Skin of body (tissue), 2 donors: Measurements from ENCODE around the gene UBE2M. TPM values are rescaled to one million over a fixed set of nuclear protein-coding genes. Genes with fewer than 3 reads are reported as not detected.
A peak's percentile ranks its signal among the peaks of the same experiment; 100 is the strongest.
"Not testable (repeated sequence)": the region's sequence is repeated elsewhere in the genome, so short reads cannot be mapped to it uniquely, and the experiment has no call there.

ENCODE experiments used
- DNase-seq: peaks from one replicate; lab custom pipeline; 2025; lab: John Stamatoyannopoulos, UW
- total RNA-seq: library from RNA; depleted of rRNA; stranded (reverse); fragments of >200 nt; gene quantifications from one replicate; pipeline ENCODE4 v1.2.3, GENCODE V29; 2014

The UBE2M gene
- total RNA-seq, 1 donor from 2014 or later: 42.7 TPM

DNA sequence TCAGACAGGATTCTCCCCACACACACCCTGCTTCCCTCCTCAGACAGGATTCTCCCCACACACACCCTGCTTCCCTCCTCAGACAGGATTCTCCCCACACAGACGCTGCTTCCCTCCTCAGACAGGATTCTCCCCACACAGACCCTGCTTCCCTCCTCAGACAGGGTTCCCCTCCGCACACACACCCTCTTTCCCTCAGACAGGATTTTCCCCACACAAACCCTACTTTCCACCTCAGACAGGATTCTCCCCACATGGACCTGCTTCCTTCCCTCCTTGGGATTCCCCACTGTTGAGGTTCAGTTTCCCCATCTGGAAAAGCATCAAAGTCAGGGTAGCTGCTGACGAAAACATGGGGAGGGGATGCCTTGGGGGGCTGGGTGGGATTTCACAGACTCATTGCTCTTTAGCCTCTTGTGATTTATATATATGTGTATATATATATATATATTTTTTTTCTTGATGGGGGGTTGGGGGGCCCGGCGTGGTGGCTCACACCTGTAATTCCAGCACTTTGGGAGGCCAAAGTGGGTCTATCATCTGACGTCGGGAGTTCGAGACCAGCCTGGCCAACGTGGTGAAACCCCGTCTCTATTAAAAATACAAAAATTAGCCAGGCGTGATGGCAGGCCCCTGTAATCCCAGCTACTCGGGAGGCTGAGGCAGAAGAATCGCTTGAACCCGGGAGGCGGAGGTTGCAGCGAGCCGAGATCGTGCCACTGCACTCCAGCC, 15.6 kb downstream of the UBE2M start:
- not testable (repeated sequence) for DNase-seq

DNA sequence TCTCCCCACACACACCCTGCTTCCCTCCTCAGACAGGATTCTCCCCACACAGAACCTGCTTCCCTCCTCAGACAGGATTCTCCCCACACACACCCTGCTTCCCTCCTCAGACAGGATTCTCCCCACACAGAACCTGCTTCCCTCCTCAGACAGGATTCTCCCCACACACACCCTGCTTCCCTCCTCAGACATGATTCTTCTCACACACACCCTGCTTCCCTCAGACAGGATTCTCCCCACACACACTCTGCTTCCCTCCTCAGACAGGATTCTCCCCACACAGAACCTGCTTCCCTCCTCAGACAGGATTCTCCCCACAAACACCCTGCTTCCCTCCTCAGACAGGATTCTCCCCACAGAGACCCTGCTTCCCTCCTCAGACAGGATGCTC, 19.2 kb downstream of the UBE2M start:
- not testable (repeated sequence) for DNase-seq

DNA sequence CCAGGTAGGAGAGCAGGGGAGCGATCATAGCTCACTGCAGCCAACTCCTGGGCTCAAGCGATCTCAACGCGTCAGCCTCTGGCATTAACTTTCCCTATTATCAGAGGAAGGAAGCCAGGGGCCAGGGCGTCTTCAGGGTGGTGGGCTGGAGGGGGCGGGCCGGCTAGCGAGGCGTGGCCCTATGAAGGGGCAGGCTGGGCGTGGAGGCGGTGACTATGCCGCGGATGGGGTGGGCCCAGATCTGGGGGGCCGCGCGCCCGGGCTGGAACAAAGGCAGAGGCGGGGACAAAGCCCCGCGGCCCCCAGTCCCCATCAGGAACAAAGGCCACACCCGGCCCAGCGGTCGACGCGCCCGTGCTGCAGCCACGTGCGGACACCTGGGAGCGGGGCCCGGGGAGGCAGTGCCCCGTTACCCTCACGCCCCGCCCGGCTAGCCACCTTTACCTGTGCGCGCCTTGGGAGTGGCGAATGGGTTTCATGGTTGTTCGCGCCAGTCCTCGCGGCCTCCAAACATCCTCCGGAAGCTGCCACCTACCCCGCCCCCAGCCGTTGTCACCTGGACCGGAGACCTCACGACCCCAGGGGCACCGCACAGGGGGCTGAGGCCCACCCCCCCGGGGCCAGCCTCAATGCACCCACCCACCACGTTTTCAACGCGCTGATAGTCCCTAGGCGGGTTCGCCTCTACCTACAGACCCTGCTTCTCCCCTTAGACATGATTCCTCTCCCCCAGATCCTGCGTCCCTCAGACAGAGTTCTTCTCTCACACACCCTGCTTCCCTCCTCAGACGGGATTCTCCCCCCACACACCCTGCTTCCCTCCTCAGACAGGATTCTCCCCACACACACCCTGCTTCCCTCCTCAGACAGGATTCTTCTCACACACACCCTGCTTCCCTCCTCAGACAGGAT, 19.9 kb downstream of the UBE2M start:
- peak; percentile 55 for DNase-seq

DNA sequence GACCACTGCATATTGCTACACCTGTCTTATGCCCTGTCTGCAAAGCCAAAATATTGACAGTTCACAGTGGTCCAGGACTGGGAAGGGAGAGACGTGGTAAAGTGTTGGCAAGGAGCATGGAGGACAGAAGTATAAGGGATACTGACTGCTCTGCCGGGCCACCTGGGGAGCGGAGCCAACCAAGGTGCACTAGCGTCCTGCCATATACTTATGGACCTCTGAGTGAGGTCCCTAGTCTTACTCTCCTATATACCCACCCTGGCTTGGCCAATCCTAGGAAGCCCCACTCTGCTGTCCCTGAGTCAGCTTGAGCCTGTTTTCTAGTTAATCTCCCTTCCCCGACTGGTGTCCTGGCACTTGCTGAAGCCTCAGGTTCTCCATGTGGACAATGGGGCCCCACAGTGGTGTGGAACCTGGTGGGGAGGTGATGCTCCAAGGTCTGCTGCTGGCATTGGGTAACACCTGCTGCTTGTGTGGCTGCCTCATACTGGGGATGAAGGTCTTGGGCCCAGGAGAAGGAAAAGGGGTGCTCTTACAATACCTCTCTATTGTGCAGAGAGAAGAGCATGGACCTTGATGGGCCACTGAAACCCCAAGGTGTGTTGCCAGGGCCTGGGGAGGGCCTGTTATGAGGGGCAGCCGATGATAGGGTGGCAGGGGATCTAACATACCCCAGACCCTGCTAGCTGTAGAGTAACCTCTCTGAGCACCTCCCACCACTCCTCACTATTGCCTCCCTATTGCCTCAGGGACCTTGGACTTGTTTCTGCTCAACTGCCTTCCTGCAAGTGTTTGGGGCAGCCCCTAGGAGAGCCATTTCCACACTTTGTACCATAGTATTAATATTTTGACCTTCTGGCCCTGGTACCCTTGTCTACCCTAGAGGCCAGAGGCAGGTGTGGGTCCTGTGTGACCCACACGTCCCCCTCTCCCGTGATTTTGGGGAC, 21.3 kb downstream of the UBE2M start:
- DNase-seq: no peak

DNA sequence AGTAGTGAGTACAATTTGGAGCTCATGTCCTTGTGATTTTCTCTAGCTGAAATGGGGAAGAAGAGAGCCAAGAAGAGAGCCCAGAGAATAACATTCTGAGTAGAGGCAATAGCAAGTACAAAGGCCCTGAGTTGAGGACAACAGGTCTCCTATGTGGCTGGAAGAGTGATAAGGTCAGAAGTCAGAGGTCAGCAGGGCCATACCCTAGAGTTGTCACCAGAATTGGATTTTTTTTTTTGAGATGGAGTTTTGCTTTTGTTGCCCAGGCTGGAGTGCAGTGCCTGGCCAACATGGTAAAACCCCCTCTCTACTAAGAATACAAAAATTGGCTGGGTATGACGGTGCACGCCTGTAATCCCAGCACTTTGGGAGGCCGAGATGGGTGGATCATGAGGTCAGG, 22.6 kb downstream of the UBE2M start:
- no peak for DNase-seq

DNA sequence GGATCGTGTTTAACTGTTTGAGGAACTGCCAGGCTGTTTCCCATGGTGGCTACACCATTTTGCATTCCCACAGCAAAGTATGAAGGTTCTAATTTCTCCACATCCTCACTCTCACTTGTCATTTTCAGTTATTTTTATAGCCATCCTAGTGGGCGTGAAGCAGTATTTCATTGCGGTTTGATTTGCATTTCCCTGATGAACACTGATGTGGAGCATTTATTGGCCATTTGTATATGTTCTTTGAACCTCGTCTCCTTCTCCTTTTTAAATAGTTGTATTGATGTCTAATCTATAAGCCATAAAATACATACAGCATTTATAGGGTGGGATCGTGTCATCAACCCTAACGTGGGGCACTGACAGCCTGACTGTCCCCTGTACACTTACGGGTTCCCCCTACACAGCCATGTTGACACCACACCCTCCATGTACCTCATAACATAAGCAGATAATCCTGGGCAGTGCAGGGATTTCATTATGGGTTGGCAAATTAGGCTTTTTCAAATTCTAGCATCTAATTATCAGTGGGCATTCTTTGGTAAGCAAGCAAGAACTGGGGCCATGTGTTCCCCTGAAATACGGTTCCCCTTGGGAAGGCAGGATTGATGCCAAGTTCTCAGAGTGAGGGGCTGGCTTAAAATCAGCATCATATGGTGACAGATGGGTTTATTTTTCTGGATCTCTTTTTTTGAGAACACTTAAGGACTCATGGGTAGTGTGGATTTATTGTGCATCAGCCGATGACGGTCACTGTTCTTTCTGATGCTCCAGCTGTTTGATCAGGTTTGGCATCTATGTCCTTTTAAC, 27.2 kb downstream of the UBE2M start:
- no peak for DNase-seq

DNA sequence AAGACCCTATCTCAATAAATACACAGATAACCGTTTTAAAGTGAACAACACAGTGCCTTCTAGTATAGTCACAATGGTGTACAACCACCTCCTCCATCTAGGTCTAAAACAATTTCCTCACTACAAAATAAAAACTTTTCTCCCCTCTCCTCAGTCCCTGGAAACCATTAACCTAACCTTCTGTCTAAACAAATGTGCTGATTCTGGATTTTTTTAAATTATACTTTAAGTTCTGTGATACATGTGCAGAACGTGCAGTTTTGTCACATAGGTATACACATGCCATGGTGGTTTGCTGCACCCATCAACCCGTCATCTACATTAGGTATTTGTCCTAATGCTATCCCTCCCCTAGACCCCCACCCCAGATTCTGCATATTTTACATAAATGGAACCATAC, 29.0 kb downstream of the UBE2M start:
- DNase-seq: no peak

DNA sequence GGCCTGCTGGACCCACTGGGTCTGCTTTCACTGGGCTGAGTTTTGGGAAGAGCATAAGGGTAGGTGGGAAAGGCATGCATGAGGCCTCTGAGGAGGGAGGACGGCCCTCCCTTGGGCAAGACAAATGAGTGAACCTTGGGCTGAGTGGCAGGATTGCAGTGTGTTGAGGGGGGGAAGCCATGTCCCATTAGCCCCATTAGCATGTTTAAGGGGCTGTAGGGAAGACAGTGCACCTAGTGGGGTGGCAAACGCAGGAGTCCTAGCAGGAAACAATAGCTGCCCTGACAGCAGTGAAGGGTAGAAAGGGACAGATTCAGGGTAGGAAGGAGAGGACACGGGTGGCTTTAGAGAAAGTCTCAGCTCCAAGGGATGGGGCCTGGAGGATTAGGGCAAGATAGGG, 35.7 kb downstream of the UBE2M start:
- no peak for DNase-seq

DNA sequence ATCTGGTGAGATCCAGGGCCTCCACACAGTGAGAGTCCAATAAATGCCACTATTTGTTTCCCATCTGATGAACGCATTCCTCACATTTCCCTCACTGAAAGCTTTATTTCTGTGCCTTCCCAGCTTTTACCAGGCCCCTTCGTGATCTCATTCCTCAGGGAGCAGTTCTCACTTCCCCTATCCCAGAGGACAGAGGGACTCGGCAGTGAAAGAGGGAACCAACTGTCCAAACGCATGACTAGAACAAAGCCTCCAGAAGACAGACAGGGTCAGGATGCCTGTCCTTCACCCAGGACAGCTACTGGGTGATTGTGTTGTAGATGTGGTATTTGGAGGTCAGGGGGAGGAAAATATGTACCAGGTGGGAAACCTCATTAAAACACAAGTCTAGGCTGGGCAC, 36.8 kb downstream of the UBE2M start:
- DNase-seq: no peak

DNA sequence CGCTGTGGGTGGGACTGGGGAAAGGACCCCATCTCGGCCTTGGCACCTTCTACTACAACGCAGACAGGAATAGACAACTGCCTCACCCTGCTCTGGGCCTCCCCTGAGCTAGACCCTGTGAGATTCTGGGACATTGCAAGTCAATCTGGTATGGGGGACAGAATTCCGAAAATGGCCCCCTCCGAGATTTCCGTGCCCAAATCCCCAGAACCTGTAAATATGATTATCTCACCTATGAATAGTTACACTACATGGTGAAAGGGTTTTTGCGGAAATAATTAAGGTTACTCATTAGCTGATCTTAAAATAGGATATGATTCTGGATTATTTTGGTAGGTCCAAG, 38.2 kb downstream of the UBE2M start:
- DNase-seq: no peak

DNA sequence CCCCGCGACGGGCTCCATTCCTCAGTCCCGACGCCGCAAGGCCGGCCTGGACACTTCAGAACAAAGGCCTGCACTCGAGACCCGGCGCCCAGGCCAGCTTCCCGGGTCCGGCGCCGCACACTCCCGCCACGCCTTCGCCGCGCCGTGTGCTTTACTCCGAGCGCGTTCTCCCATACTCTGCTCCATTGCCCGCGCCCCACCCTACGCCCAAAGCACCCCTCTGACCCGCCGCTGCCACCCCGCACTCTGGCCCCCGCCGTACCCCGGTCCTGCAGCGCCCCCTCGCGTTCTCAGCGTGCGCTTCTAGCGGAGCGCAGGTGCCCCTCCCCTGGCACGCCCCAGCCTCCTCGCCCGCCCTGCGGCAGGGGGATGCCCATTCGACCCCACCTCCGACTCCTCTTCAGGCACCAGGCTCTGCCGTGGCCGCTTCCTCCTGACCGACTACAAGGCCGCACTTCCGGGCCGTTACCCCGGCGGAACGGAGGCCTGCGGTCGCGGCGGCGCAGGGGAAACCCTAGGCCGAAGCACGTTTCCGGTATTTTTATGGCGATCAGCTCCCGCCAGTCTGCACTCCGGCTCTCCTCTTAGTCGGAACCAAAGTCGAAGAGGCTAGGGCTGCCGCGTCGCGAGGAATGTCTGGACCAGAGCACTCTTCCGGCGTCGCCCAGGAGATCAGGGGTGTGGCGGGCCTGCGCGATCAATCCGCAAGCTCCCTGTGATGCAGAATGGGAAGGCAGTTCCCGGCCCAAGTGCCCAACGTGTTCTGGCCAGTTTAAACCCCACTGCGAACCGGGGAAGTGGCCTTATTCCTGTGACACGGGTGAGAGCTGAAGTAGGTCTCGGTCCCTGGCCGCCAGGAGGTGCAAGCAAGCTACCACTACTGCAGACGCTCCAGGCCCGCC, 38.8 kb downstream of the UBE2M start, which contains the start of gene ZBTB45:
TSS of gene ZBTB45 (minus strand) at position 456 of the 902 bp plus-strand sequence. CDS start 2,137 bp downstream, outside the sequence.
- DNase-seq: peak; percentile 96

DNA sequence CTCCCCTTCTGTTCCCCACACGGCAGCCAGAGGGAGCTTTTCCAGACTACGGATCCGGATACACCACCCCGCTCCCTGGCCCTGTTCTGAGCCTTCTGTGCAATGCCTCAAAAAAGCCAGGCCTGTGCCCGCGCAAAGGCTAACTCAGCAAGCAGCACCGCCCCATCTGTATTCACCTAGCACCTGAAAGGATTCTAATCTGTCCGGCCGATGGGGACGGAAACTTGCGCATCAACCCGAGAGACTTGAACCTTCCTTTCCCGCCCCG, 39.4 kb downstream of the UBE2M start:
- peak; percentile 62 for DNase-seq

DNA sequence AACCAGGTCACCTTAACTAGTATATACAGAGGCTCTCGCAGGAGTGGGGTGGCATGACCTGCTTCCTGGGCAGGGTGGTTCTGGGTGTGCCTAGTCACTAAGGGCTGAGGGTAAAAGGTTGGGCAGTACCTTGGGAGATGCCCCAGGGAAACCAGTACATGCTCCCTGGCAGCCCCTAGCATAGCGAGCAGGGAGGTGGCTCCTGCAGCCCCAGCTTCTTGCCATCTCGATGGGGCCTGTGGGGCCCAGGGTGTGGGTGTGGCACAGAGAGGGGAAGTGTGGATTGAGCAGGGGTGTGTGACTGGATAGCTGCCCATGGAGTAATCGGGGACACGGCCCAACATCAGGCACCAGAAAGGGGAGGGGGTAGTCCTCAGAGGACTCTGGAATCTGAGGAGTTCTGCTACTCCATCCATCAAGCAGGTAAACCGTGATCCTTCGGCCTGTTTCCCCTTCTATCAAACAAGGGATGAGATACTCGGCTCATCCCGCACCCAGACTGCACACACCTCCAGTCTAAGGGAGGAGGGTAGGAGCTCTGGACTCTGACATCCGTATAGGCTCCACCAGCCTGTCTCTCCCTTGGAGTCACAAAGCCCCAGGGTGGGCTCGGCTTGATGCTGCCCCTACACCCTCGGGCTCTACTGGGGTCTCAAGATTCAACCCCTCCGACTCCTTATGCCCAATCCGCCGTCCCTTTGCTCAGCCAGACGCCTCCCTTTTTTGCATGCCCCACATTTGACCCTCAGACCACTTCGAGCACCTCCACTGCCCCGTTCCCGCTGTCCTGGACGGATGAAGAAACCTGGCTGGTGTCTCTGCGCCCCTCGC, 39.9 kb downstream of the UBE2M start:
- DNase-seq: no peak

DNA sequence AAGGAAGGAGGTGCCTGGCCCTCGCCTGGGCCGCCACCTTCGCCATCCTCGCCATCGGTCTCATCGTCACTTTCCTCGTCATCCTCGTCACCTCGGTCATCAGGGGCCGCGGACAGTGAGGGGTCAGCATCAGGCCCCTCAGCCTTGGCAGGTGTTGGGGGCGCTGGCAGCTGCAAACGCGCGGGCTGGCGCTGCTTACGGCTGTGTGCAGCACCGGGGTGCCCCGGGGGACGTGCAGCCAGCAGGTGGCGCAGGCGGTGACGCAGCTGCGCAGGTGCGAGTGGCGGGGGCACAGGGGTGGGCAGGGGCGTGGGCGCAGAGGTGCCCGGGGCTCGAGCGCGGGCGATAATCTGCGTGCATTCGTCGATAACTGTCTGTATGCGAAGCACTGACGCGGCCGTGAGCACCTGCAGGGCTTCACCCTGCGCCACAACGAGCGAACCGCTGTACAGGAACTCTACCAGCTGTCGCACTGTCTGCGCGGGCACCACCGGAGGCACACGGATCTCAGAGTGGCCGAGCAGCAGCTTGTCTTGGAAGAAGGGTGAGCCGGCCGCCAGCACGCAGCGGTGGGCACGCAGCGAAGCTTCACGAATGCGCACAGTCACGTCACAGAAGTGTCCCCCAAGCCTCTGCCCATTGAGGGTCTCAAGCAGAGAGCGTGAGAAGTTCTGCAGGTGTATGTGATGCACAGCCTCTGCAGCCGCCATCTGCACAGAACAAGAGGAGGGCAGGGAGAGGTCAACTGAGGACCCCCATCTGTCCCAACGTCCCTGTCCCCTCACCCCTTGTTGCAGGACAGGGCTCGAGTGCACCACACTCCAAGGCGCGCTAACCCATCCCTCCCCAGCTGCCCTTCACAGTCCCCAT, 41.2 kb downstream of the UBE2M start:
- no peak for DNase-seq

DNA sequence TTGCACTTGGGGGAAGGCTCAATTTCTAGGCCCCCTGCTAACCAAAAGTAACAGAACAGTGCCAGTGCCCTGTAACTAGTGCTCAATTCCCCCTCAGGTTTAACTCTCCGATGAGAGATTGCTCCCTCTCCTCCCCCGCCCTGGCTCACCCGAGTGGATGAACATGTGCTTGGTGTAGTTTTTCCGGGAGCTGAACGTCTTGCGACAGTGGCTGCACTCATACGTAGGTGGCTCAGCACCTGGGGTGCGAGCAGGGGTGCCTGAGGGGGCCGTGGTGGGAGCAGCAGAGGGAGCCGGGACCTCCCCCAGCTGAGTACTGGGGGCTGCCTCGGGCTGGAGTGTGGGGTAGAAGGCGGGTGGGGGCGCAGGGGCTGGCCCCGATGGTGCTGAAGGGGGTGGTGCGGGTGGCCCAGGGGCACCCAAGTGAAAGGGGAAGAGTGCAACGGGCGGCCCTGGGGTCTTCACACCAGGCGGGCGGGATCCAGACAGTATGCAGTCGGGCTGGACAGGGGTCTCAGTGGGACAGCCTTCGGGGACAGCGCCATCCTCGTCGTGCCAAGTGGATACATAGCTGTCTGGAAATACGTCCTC, 42.1 kb downstream of the UBE2M start:
- DNase-seq: no peak

DNA sequence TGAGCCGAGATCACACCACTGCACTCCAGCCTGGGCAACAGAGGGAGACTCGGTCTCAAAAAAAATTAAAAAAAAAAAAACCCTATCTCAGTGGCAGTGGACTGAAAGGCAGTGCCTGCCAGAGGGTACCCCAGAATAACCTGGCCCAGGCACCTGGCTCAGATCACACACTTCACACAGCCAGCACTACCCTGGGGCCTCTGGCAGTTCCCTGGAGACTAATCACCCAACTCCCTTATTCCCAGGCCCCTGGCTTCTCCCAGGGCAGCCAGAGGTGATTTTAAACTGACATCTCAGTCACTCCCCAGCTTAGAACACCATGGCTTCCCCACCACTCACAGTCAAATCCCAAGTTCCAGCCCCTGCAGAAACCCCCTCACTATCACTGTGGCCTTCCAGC, 43.2 kb downstream of the UBE2M start:
- DNase-seq: no peak

DNA sequence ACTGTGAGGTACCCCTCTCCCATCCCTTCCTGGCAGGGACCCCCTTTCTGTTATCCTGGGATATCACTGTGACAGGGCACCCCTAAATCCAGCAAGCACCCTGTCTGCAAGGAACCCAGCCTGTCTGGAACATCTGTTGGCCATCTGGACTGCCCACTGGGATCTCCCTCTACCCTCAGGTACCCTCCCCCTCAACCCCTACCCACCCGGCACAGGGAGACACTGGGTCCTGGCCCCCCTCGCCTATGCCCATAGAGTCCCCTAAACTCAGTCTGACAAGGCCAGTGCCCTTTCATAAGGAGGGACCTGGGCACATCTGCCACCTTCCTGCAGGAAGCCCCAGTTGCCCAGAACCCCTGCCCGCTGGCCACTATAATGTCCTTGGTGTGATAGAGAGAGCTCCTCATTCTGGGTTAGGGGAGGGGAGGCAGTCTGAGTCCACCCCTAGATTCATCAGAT, 43.8 kb downstream of the UBE2M start:
- DNase-seq: no peak
